Measurements from ENCODE around the gene DMRTA1. TPM values are rescaled to one million over a fixed set of nuclear protein-coding genes. Genes with fewer than 3 reads are reported as not detected.
"Not testable (repeated sequence)": the region's sequence is repeated elsewhere in the genome, so short reads cannot be mapped to it uniquely, and the experiment has no call there.

DMRTA1 gene
- polyA plus RNA-seq, 6 donors from 2014 or later: not detected

GRCh38 chr9:22496197-22496596 lies 49.6 kb downstream of the DMRTA1 start:
- DNase-seq; H3K9me3 Mint-ChIP-seq; H3K27ac Mint-ChIP-seq; H3K36me3 Mint-ChIP-seq; H3K27me3 Mint-ChIP-seq; H3K4me1 Mint-ChIP-seq; ATAC-seq (ENCODE audit: low read depth in 2 of 2); H3K4me3 Mint-ChIP-seq: not testable (repeated sequence)
